Measurements from ENCODE around the gene SSH2. TPM values are rescaled to one million over a fixed set of nuclear protein-coding genes. Genes with fewer than 3 reads are reported as not detected.

The SSH2 gene
- total RNA-seq, 6 experiments from 2014 or later, result 22.2 to 27.0 (median 23.2) TPM

DNA sequence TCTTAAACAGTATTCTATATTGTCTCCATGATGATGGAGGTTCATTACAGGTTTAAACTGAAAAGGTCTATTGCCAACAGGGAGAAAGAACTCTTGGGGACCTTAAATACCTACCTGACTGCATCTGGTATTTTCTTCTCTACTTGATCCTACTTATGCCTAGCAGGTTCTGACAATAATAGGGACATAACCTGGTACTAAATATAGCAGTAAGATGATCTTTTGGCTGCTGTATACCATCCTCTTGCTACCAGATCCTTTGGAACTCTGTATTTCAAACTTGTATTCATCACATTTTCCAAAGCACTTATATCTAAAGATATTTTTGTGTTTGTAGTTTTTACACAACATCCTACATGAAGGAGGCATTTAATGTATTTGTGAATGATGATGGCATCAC, 160.8 kb downstream of the SSH2 start:
- H3K4me3 Mint-ChIP-seq, result no peak overlapping the region

DNA sequence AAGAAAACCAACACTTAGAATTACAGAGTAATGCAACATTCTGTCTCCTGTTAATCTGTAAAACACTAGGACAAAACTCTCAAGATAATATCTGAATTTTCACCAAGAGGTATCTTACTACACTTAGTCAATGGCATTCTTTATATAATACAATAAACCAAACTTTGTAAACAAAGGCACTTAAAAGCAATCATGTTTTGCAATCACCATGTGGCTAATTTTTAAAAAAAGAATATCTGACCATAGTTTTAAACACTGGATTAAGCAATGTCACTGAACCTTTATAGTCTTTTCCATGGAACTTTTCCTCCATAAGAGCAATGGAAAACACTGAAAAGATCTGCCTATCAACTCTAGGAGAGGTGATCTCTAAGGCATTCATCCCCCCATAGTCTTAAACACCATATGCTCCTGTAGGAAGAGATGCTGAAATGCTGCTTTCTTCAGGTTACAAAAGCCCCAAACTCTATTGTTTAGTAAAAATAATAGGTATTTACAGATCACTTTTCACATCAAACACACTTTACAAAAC, 163.2 kb downstream of the SSH2 start:
- H3K4me1 Mint-ChIP-seq (ENCODE audit: low read depth), result no peaks in the 10 kb centered on the region; the same call in 1 of the 2 replicates
- TF ChIP-seq, protein P1, sequence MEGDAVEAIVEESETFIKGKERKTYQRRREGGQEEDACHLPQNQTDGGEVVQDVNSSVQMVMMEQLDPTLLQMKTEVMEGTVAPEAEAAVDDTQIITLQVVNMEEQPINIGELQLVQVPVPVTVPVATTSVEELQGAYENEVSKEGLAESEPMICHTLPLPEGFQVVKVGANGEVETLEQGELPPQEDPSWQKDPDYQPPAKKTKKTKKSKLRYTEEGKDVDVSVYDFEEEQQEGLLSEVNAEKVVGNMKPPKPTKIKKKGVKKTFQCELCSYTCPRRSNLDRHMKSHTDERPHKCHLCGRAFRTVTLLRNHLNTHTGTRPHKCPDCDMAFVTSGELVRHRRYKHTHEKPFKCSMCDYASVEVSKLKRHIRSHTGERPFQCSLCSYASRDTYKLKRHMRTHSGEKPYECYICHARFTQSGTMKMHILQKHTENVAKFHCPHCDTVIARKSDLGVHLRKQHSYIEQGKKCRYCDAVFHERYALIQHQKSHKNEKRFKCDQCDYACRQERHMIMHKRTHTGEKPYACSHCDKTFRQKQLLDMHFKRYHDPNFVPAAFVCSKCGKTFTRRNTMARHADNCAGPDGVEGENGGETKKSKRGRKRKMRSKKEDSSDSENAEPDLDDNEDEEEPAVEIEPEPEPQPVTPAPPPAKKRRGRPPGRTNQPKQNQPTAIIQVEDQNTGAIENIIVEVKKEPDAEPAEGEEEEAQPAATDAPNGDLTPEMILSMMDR (IDR thresholded peaks at IDR 0.05), result no peak
- no peak for DNase-seq
- no peaks in the 10 kb centered on the region; the same call in 1 of the 2 replicates for H3K27me3 Mint-ChIP-seq (ENCODE audit: insufficient read depth)
- no peak overlapping the region for H3K4me3 Mint-ChIP-seq
- no peaks in the 10 kb centered on the region for H3K9me3 Mint-ChIP-seq
- H3K36me3 Mint-ChIP-seq (ENCODE audit: low read depth), result no peaks in the 10 kb centered on the region
- no peak overlapping the region for H3K27ac Mint-ChIP-seq

More for the DNA sequence above, 160.8 kb downstream of the SSH2 start:
- Mint-ChIP-seq H3K36me3 (ENCODE audit: low read depth) (no peaks in the 10 kb centered on the region), H3K9me3 (no peaks in the 10 kb centered on the region), H3K27ac (no peak overlapping the region), H3K4me1 (ENCODE audit: low read depth) (no peaks in the 10 kb centered on the region), H3K27me3 (ENCODE audit: insufficient read depth) (no peaks in the 10 kb centered on the region; the same call in 1 of the 2 replicates)
- TF ChIP-seq, protein P1 (IDR thresholded peaks at IDR 0.05), result no peak
- no peak for DNase-seq

DNA sequence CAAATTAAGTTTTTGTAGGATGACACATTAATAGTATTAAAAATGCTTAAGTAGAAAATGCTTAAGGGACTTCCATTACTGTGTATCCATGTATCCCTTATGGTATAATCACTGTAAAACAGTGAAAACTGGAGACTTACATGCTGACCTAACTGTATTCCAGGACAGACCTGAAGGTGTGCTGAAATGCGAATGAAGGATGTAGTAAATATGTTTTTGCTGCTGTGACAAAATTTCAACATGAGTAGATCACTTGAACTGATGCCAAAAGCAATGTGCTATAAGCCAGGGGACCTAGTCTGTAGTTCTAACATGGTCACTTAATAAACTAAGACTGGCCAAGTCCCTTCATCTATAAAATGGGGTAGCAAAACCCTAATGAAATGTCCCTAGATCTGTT, 165.3 kb downstream of the SSH2 start:
- H3K36me3 Mint-ChIP-seq (ENCODE audit: low read depth), result no peaks in the 10 kb centered on the region
- no peaks in the 10 kb centered on the region for H3K9me3 Mint-ChIP-seq
- peaks cover 12% of the 10 kb centered on the region for H3K4me1 Mint-ChIP-seq (ENCODE audit: low read depth)
- TF ChIP-seq, protein P1 (IDR thresholded peaks at IDR 0.05), result no peak
- no peak overlapping the region for H3K4me3 Mint-ChIP-seq
- no peak overlapping the region for H3K27ac Mint-ChIP-seq
- no peaks in the 10 kb centered on the region; the same call in 1 of the 2 replicates for H3K27me3 Mint-ChIP-seq (ENCODE audit: insufficient read depth)
- DNase-seq, result no peak

DNA sequence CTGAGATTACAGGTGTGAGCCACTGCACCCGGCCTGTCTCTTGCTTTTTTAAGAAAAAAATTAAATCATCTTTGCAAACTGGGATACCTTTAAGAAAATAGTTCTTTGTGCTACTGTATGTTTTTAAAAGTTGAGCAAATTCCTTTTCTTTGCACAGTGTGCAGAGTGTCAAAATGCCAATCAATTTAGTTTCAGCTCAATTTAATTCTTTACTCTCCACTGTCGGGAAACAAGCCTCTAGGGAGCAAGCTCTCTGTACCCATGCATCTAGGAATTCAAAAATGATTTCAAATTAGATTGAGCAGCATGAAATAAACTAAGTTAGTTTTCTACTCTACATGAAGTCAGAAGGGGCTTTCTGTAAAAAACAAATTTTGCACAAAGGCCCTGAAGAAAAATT, 165.8 kb downstream of the SSH2 start:
- Mint-ChIP-seq H3K27ac (no peak overlapping the region), H3K9me3 (no peaks in the 10 kb centered on the region), H3K4me1 (ENCODE audit: low read depth) (peaks cover 18% of the 10 kb centered on the region), H3K4me3 (no peak overlapping the region), H3K36me3 (ENCODE audit: low read depth) (no peaks in the 10 kb centered on the region), H3K27me3 (ENCODE audit: insufficient read depth) (no peaks in the 10 kb centered on the region; the same call in 1 of the 2 replicates)
- no peak for DNase-seq
- TF ChIP-seq, protein P1 (IDR thresholded peaks at IDR 0.05), result no peak

DNA sequence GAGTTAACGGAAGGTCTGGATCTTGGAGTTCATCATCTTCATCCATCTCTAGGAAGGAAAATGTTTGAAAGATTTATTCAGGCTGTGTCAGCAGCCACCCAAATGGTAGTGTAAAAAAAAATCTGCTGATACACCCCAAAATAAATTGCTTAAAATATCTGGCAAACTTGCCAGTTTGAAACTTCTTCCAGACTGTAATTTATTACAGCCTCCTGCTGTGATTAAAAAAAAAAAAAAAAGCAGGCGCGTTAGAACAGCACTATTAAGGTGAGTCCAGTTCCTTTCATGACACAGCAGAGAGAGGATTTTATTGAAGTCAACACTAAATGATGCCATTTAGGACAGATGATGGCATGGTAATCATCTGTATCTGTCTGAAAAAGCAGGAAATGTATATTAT, 166.8 kb downstream of the SSH2 start:
- no peak overlapping the region for H3K27ac Mint-ChIP-seq
- no peaks in the 10 kb centered on the region for H3K36me3 Mint-ChIP-seq (ENCODE audit: low read depth)

More for the DNA sequence above, 166.8 kb downstream of the SSH2 start:
- DNase-seq, result no peak
- H3K4me3 Mint-ChIP-seq, result no peak overlapping the region
- TF ChIP-seq, protein P1 (IDR thresholded peaks at IDR 0.05), result no peak
- no peaks in the 10 kb centered on the region for H3K9me3 Mint-ChIP-seq
- H3K4me1 Mint-ChIP-seq (ENCODE audit: low read depth), result peaks cover 19% of the 10 kb centered on the region
- no peaks in the 10 kb centered on the region for H3K27me3 Mint-ChIP-seq (ENCODE audit: insufficient read depth)
